ENCODE results near the gene SPPL2C.
"Not testable (repeated sequence)": the region's sequence is repeated elsewhere in the genome, so short reads cannot be mapped to it uniquely, and the experiment has no call there.

The SPPL2C gene

DNA sequence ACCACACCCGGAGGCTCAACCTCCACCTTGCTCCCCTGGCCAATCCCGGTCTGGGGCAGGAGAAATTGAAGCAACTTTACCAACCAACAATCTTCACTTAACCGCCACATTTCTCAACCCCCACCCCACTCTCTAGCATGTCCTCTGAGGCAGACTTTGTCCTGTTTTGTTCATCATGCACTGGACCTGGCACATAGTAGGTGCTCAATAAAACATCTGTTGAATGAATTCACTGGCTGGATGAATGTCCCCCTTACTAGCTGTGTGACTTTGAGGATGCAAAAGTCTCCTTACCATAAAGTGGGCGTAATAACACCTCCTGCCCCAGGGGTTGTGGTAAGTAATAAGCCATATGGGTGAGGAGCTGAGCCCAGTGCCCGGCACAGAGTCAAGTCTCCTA is 5.8 kb downstream of the SPPL2C start:
- DNase-seq, result no peak

DNA sequence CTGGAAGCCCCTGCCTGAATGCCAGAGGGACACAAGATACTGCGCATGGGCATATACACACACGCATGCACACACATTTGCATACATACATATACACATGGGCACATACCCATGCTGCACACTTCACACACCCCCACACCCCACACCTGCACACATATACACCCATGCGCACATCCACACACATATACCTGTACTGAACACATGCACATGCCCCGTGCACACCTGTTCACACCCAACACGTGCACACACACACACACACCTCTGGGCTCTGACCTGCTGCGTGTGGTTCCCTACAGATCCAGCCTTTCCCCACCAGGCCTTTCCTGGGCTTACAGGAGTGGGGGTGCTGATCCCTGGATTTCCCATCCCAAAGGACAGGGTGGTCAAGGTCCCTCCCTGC is 6.3 kb downstream of the SPPL2C start:
- DNase-seq, result no peak

DNA sequence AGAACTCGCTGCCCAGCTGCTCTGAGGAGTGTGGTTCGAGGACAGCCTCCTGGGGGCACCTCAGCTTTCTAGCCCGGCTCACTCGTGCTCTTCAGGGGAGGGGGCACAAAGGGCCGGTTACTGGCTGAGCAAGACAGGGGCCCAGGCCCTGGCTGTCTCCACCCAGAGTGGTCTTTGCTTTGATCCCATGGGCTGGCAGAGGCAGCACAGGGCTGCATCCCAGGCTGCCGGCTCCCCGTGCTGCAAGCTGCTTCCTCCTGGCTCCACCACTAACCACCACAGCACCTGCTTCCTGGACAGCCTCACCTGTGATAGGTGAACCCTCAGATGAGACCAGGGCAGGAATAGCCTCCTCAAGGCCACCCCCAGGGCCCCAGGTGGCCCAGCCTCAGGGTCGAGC is 6.8 kb downstream of the SPPL2C start:
- DNase-seq, result no peak

DNA sequence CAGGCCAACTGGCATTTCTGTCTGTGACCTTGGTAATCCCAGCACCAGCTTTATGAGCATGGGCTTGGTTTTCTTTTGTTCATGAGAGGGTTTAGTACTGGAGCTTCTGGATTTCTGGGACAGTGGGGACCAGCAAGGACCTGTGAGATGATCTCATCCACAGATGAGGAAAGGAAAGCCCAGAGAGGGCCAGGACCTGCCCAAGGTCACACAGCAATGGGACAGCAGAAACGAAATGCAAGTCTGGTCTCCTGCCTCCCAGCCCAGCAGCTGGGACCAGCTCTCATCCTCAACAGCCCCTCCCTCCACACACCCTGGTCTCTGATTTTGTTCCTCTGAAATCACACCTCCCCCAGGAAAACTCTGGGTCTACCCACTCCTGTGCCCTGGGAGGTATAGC is 7.2 kb downstream of the SPPL2C start:
- no peak for DNase-seq

DNA sequence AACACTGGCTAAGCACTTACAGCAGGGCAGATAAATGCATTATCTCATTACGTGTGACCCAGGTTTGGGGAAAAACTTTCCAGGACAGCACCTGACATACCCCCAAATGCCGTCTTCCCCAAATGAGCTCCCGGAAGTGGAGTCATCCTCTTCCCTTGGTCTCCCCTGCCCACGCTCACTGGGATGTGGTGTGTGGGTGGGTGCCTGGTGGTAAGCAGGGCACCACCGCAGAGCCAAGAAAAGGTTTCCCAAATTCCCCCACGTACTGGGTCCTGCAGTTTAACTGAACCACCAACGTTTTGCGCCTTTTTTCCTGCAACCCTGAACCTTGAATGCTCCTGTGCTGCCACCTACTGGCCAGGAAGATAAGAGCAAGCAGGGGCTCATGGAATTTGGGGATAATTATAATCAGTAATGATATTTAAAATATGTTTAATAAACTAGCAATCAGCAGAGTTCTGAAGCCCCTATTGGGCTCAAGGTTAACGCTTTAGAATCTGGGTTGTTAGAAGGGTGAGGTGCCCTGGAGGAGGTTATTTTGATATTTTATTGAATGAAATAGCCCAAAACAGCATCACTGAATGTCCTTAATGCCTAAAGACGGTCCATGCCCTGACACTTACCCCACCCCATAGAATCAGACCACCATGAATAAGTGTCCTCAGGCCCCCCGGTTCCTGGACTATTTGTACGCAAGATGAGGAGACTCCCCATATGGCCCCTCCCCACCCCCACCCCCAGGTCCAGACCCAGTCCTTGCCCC is 8.0 kb downstream of the SPPL2C start:
- DNase-seq, result peak; percentile 63

DNA sequence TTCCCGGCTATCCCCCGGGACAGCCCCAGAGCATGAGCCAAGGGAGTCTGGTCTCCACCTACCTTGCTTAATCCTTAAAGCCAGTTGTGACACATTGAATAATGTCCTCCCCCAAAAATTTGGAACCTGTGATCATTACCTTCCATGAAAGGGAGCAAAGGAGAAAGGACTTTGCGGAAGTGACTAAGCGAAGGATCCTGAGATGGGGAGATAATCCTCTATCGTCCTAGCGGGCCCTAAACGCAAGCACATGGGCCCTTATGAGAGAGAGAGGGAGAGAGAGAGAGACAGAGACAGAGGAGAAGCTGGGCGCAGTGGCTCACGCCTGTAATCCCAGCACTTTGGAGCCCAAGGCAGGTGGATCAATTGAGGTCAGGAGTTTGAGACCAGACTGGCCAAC is 9.5 kb downstream of the SPPL2C start:
- DNase-seq, result no peak

DNA sequence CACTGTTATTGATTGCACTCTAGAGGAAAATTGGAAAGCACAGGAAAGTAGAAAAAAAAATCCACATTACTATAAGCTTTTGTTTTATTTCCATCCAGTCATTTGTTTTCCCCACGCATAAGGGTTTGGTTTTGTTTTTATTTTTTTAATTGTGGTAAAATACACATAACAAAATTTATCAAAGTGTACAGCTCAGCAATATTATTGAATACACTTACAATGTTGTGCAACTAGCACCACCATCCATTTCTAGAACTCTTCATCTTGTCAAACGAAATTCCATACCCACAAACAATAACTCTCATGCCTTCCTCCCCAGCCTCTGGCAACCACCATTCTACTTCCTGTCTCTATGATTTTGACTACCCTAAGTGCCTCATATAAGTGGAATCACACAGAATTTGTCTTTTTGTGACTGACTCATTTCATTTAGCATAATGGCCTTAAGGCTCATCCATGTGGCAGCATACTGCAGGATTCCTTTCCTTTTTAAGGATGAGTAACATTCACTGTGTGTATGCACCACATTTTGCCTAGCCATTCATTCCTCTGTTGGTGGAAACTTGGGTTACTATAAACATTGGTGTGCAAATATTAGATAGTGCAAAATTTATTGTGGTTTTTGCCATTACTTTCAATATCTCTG is 11.1 kb downstream of the SPPL2C start:
- no peak for DNase-seq

DNA sequence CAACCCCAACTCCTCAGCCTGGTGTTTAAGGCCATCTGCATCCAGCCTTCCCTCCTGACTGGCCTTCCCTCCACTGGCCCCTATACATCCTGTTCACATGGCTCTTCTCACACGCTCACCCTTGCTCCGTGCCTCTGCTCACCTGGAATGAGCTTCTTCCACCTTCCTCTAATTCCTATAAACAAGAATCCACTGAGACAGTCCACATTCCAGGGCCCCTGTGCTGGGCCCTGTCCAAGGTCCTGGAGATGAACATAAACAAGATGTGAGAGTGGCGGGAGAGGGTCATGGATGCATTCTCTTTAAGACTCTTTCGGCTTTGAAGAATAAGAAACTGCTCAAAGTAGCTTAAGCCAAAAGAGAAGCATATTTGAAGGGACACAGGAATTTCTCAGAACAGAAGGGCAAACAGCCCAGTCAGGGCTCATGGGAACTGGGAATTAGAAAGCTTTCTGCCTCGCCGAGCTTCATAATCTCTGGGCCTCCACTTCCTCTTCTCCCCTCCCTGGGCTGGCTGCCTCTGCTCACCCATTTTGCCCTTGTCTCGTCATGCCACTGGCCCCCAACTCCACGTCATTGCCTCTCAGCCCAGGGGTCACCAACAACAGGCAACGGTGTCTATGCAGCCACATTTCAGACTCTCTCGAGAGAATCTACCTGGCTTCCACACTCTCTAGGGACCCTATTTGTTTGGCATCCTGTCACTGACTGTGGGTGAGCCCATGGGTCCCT is 13.5 kb downstream of the SPPL2C start:
- DNase-seq, result no peak

DNA sequence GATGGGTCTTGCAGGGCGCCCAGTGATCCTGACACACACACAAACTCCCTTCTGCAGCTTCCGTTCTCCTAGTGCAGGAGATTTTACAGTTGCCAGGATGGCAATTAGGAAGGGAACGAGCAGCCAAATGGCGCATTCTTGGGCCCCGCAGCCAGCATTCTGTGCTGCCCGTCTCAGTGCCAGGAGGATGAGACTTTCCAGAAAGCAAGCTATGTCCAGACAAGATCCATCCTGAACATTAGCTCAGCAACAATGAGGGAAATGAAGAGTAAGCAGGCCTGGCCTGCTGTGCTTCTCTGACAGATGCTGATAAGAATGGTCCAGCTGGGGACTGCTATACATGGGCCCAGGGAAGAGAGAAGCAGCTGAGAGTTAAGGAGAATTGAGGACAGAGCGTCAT is 16.5 kb downstream of the SPPL2C start:
- no peak for DNase-seq

DNA sequence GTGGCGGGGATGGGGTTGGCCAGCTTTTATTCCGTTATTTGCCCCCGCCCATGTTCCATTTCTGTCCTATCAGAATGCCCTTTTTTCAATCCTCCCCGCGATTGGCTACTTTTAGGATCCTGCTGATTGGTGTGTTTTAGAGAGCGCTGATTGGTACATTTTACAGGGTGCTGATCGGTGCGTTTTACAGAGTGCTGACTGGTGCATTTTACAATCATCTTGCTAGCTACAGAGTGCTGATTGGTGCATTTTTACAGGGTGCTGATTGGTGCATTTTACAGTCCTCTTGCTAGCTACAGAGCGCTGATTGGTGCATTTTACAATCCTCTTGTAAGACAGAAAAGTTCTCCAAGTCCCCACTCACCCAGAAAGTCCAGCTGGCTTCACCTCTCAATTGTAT is 17.4 kb downstream of the SPPL2C start:
- DNase-seq, result not testable (repeated sequence)

DNA sequence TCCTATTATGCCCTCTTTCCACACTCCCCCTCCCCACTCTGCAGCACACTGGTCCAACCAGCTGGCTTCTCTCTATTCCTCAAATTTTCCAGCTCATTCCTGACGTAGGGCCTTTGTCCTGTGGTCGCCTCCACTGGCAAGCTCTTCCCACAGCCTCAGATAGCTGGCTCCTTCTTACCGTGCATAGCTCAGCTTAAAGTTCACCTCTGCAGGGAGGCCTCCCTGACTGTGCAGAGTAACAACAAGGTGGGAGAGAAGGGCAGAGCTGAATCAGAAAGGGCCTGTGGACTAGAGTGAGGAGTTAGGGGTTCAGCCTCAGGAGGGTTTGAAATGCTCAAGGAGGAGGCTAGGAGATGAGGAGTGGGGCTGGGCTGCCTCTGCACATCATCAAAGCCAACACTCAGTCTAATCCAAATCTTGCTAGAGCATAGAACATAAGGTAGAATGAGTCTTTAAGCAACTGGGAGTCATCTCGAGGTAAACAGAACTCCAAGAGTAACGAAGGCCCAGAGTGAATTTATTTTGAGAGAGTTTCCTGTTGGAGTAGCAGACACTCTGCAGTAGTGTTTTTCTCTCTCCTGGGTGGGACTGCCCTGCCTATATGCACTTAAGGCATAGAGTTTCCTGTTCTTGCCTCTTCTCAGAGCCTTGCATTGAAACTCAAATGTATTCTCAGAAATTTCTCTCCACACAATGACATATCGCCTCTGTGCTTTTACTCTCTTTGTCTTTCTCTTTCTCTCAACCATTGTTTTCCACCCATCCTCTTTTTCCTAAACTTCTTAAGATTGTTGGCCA is 19.4 kb downstream of the SPPL2C start:
- no peak for DNase-seq

DNA sequence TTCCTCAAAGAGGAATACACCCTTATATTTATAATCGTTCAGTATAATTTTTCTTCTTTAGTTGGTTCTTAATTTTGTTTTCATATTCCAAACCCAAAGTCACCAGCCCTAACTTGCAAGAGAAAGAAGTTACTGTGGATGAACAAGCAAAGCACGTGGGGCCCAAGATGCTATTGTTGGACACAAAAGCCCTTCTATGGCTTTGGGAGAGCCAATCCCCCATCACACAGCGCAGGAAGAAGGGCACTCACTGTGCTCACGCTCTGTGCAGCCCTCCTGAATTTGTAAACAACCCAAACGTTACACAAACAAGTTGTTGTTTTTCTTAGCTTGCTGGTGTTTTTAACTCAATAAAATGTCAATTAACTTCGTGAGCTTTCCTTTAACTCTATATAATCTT is 22.5 kb downstream of the SPPL2C start:
- DNase-seq, result no peak

DNA sequence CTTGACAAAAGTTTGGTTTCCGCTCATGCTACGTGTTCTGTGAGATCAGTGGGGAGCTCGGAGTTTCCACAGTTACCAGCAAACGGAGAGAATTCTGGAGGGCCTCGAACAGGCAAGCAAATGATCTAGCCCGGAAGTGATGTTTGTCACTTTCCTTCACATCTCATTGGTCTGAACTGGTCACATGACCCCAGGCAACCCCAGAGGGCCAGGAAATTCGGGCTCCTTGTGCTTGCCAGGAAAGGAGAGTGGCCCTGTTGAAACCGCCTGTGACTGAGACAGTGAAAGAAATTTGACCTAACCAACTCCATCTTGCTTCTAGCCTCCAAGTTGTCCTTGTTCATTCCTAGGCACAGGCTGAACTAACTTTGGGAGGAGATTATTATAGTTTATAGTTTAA is 23.0 kb downstream of the SPPL2C start:
- no peak for DNase-seq

DNA sequence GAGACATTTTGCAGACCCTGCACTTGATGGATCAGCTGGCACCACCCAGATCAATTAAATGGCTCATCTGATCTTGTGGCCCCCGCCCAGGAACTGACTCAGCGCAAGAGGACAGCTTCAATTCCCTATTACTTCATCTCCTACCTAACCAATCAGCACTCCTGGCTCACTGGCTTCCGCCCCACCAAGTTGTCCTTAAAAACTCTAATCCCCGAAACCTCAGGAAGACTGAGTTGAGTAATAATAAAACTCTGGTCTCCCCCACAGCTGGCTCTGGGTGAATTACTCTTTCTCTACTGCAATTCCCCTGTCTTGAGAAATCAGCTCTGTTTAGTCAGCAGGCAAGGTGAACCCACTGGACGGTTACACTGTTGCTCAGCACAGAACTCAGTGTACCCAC is 23.6 kb downstream of the SPPL2C start:
- DNase-seq, result no peak

DNA sequence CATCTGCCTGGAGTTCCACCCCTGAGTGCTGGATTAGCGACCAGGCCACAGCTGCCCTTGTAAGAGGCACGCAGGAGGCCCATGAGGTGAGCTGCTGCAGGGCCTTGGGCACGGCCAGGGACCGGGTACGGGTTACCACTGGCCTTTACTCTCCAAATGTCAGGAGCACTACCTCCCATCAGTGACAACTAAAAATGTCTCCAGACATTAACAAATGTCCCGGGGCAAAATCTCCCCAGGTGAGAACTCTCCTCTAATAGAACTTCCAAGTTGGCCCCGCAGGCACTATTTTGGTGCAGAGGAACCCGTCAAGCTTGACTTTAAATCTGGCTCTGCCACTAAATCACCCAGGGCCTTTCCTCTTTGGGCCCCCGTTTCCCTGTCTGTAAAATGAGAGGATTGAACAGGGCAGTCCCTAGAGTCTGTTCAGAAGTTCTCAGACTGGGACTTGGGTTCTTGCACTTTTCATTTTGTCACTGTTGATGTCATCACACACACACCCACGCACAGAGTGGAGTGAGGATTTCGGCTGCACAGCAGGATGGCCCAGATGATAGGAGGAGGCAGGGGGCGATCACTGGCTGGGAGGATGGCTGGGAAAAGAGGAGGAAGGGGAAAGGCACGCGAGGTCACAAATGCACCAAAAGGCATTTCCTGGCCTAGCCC is 25.1 kb downstream of the SPPL2C start:
- no peak for DNase-seq

DNA sequence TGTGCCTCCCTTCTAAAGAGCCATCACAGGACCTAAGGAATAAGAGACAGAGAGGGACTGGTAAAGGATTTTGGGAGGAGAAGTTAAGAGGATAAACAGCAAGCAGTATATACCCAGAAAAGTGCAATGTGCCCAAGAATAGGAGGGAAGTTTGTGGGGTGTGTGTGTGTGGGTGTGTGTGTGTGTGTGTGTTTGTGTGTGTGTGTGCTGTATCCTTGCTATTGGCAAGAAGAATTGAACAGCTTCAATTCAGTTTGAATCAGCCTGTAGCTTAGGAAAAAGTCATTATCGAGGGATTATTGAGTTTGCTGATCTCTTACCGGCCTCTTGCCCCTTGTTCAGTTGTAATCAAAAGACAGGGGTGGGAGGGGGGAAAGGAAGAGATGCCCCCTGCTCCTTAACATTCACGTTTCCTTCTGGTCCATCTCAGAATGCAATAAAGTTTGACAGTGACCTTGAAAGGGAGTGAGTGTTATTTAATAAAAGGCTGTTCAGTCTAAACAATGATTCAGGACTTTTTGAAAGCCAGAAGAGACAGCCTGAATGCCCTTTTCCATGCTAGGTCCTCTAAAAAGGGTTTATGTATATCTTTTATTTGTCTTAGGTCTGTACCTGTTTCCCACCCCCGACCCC is 25.8 kb downstream of the SPPL2C start:
- DNase-seq, result no peak

DNA sequence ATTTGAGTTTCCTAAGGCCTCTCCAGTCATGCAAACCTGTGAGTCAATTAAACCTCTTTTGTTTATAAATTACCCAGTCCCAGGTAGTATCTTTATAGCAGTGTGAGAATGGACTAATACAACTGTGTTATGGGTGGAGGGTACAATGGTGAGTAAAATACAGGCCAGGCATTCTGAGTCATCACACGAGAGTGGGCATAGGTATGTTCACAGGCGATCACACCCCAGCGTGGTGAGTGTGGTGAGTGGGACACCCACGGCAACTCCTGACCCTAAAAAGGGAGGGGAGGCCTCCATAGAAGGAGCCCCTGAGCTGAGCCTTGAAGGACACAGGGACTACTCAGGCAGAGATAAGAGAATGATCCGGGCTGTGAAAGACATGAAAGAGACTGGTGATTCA is 27.0 kb downstream of the SPPL2C start:
- no peak for DNase-seq

DNA sequence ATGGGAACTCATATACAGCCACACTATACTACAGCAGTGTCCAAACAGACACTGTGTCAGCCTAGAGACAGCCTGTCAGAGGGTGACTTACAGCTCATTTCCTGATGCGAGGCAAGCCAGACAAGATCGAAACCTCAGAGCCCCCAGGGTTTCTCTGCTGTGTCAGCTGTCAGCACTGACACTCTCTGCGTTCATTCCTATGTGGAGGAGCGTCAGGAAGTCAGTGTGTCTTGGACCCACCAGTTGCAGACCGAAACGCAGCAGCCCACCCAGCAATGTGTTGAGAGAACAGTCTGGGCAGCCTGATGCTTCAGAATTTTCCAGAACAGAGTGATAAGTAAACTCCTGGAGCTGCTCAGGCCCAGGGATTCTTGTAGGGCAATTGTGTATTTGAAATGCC is 29.0 kb downstream of the SPPL2C start:
- peak; percentile 32 for DNase-seq

DNA sequence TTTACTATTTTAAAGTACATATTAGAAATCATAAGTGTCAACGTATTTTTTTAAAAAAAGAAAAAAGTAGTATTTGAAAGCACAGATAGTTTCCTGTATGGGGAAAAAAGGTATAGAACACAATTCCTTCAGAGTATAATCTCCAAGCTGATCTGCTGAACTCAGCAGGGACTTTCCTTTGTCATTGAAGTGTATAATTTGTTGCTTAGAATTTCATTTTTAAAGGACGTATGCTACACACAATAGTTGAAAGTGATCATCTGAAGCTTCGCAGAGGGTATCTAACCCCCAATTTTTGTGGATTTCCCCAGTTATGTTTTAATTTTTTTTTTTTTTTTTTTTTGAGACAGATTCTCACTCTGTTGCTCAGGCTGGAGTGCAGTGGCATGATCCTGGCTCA is 29.5 kb downstream of the SPPL2C start:
- no peak for DNase-seq

DNA sequence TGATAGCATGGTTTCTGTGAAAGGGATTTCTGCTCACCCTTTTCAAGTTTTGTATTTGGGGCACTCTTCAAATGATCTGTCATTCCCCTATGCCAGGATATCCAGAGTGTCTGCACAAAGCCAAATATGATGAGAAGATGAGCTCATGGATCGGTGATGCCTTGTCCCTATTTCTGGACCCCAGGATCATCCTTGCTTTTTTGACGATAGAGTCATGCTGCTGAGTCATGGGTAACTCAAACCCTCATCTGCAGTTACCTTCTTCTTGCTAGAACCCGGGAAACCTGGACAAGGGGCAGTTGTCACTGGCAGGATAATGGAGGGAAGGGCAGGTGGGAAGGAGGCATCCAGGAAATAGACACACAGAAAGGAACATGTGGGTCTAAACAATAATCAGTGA is 31.9 kb downstream of the SPPL2C start:
- no peak for DNase-seq

DNA sequence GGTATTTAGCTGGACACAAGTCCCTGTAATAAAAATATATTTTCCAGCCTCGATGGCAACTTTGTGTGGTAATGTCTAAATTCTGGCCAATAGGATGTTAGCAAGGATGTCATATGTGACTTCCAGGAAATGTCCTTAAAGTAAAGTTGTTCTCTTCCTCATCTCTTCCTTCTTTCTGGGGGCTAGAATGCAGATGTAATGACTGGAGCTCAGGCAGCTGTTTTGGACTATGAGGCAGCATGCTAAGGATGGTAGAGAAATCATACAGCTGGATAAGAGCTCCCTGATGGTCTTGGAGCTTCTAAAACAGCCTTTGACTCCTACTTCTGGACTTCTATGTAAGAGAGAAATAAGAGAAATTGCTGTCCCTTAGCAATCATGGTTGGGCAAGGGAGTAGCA is 32.8 kb downstream of the SPPL2C start:
- no peak for DNase-seq

DNA sequence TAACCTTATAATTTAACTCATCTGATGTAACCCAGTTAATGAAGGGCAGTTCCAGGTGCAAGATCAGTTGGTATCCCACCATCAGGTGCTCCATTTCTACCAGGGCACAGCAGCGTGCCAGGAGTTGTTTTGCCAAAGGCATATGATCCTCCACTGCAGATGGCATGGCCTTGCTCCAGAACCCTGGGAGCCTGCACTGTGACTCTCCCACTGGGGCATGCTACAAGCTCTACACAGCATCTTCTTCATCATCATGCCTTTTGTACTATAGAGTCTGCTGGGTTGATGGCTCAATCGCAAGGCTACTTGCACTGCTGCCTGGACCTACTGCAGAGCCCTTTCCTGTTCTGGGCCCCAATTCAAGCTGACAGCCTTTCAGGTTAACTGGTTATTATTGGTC is 38.4 kb downstream of the SPPL2C start:
- no peak for DNase-seq
